T-helper 1 cell treated with Interleukin-12 subunit alpha and Interleukin-12 subunit beta and Interleukin-4 antibody, amounts not matched to agents 30 ng/mL and 1 ng/mL, for 36 hours (primary cell): ENCODE data around the gene ATP1A4. TPM values are rescaled to one million over a fixed set of nuclear protein-coding genes. Genes with fewer than 3 reads are reported as not detected.

ENCODE experiments used
- intact Hi-C: fragments of 100-400 bp; cut with micrococcal nuclease; formaldehyde crosslinking; loops from one replicate; pipeline ENCODE4 v1.15.1; 2024
- total RNA-seq: library from RNA; stranded (reverse); gene quantifications from 2 replicates; pipeline ENCODE4 v1.2.3, GENCODE V29; 2022

ATP1A4 gene
- total RNA-seq, 1 donor from 2014 or later: not detected

GRCh38 chr1:160204526-160205241 lies 53.3 kb downstream of the ATP1A4 start:
- intact Hi-C loops: loop anchor here (1.0 to 10.0 kb wide), 7 partner anchors 48 to 1127 kb away; partner anchors contain the start of genes AIM2, COPA, NCSTN and PEX19

- intact Hi-C loops: loop anchor here (1.0 to 10.0 kb wide), 8 partner anchors 47 to 1128 kb away; partner anchors contain the start of genes AIM2, COPA, NCSTN and PEX19
Observed at GRCh38 chr1:160205242-160206035, 54.0 kb downstream of the ATP1A4 start, which contains the start of gene PEA15. Gene PEA15 (plus strand): TSS chr1:160205384. CDS start chr1:160211545, 6,161 bp downstream.

- intact Hi-C loops: loop anchor here (2.0 to 10.0 kb wide), 3 partner anchors 175 to 1129 kb away; partner anchors contain the start of genes AIM2, PIGM and TAGLN2
Observed at GRCh38 chr1:160206036-160206389, 54.6 kb downstream of the ATP1A4 start.

- intact Hi-C loops: loop anchor here (2.0 to 10.0 kb wide), 3 partner anchors 176 to 1129 kb away; partner anchors contain the start of genes AIM2, PIGM and TAGLN2
Observed at GRCh38 chr1:160206421-160207117, 55.2 kb downstream of the ATP1A4 start.

- intact Hi-C loops: loop anchor here (2.0 to 10.0 kb wide), 3 partner anchors 176 to 1130 kb away; partner anchors contain the start of genes AIM2, PIGM and TAGLN2
Observed at GRCh38 chr1:160207118-160207650, 55.8 kb downstream of the ATP1A4 start.

GRCh38 chr1:160207771-160208556 lies 56.6 kb downstream of the ATP1A4 start:
- intact Hi-C loops: loop anchor here (2.0 to 10.0 kb wide), 3 partner anchors 177 to 1131 kb away; partner anchors contain the start of genes AIM2, PIGM and TAGLN2

GRCh38 chr1:160208557-160209320 lies 57.3 kb downstream of the ATP1A4 start:
- intact Hi-C loops: loop anchor here (5.0 to 10.0 kb wide), 2 partner anchors 284 to 1131 kb away; partner anchors contain the start of genes AIM2 and TAGLN2

- intact Hi-C loops: loop anchor here (5.0 to 10.0 kb wide), 2 partner anchors 285 to 1132 kb away; partner anchors contain the start of genes AIM2 and TAGLN2
Observed at GRCh38 chr1:160209321-160210046, 58.1 kb downstream of the ATP1A4 start.

GRCh38 chr1:160210561-160210960 lies 59.2 kb downstream of the ATP1A4 start:
- intact Hi-C loops: no loop called here

GRCh38 chr1:160211046-160211790 lies 59.8 kb downstream of the ATP1A4 start:
- intact Hi-C loops: no loop called here

- intact Hi-C loops: no loop called here
Observed at GRCh38 chr1:160214481-160215140, 63.2 kb downstream of the ATP1A4 start.

- intact Hi-C loops: no loop called here
Observed at GRCh38 chr1:160216301-160216700, 64.9 kb downstream of the ATP1A4 start.

GRCh38 chr1:160217481-160218051 lies 66.2 kb downstream of the ATP1A4 start:
- intact Hi-C loops: no loop called here

- intact Hi-C loops: no loop called here
Observed at GRCh38 chr1:160219062-160219929, 67.9 kb downstream of the ATP1A4 start.

- intact Hi-C loops: no loop called here
Observed at GRCh38 chr1:160220301-160220700, 68.9 kb downstream of the ATP1A4 start.

GRCh38 chr1:160221089-160221488 lies 69.7 kb downstream of the ATP1A4 start:
- intact Hi-C loops: no loop called here
